Astrocyte of the hippocampus (primary cell): ENCODE measurements around the gene RAPGEF2.
"Not testable (repeated sequence)": the region's sequence is repeated elsewhere in the genome, so short reads cannot be mapped to it uniquely, and the experiment has no call there.

ENCODE experiments used
- DNase-seq: peaks from one replicate; pipeline ENCODE4 v3.0.0; 2011; ENCODE audit warnings: low read depth, low spot score

Gene RAPGEF2

DNA sequence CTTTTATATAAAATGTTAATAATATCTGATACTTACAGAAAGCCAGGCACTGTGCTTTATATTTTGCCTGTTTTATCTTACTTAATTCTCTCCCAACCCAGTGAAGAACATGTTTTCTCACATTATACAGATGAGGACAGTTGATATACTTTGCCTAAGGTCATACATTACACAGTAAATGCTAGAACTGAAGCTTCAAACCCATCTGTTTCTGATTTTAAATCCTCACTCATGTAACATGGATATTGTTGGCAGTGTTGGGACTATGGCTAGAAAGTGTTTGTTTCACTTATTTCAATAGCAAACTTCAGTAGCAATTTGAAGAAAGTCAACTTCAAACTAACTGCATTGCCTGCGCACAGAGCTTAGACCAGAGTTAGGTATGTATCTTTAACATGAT is 57.4 kb downstream of the RAPGEF2 start:
- no peak for DNase-seq

DNA sequence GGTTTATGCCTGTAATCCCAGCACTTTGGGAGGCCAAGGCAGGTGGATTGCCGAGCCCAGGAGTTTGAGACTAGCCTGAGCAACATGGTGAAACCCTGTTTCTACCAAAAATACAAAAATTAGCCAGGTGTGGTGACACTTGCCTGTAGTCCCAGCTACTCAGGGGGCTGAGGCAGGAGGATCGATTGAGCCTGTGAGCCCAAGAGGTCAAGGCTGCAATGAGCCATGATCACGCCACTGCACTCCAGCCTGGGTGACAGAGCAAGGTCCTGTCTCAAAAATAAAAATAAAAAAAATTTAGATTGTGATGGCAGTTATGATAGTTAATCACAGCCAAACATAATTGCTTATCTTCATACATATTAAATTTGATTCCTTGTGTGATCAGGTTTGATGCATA is 58.6 kb downstream of the RAPGEF2 start:
- DNase-seq: not testable (repeated sequence)

DNA sequence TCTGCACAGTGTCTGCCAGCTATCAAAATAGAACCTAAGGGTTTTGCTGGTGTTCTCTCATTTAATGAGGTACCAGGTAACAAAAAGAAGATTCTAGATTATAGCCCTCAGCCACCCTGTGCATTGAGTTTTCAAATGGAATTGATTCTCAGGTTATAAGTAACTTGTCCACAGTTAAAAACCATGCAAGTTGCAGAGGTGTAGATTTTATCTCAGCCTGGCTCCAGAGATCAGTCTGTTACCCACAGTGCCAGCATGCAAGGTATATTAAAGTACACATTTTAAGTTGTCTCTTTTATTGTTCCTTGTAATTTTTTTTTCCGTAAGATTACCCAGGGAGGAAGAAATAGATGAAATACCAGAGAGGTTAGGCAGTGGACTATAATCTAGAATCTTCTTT is 59.7 kb downstream of the RAPGEF2 start:
- DNase-seq: no peak

DNA sequence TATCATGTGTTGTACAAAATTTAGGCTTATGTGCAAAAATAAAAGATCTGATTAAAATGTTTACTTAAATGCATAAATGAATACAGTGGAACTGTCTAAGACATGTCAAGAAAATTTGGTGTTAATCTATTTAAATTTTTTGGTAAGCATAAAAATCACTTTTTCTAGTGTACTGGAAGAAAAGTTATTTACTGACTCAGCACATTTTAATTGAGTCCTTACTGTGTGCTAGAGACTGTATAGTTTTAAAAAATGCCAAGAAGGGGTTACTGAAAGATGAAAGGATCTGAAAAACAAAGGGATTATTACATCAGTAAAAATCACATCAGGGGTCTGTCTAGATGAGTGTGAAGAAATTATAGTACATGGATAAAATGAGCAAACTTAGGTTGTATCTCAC is 60.6 kb downstream of the RAPGEF2 start:
- DNase-seq: no peak

DNA sequence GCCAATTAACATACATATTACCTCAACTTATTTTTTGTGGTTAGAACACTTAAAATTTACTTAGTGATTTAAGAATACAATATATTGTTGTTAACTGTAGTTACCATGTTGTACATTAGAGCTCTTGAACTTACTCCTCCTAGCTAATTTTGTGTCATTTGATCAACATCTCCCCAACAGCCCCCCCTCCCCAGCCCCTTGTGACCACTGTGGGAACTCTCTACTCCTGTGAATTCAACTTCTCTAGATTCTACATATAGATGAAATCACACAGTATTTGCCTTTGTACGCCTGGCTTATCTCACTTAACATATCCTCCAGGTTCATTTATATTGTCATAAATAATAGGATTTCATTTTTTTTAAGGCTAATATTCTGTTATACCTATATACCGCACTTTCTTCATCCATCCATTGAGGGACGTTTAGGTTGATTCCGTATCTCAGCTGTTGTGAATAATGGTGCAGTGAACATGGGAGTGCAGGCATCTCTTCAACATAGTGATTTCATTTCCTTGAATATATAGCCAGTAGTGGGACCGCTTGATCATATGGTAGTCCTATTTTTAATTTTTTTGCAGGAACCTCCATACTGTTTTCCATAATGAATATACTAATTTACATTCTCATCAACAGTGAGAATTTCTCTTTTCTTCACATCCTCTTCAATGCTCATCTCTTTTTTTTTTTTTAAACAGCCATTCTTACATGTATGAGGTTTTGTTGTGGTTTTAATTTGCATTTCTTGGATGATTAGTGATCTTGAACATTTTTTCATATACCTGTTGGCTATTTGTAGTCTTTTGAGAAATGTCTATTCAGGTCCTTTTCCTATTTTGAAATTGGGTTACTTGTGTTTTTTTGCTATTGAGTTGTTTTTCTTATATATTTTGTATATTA is 66.8 kb downstream of the RAPGEF2 start:
- DNase-seq: no peak

DNA sequence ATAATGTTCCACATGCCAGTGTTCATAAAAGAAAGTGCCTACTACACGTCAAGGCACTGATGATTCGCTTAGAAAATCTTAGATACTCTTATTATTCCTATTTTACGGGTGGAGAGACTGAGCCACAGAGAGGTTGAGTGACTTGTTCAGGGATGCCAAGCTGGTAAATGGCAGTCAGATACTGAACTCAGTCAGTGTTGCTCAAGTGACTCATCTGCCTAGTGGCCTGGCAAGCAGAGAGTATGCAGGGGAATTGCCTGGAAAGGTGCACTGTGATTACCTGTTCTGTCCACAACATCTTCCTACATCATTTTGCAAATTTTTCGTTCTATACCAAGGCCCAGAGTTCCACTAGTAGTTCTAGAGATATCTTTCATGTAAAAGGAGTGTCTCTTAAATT is 68.4 kb downstream of the RAPGEF2 start:
- DNase-seq: peak; percentile 17

DNA sequence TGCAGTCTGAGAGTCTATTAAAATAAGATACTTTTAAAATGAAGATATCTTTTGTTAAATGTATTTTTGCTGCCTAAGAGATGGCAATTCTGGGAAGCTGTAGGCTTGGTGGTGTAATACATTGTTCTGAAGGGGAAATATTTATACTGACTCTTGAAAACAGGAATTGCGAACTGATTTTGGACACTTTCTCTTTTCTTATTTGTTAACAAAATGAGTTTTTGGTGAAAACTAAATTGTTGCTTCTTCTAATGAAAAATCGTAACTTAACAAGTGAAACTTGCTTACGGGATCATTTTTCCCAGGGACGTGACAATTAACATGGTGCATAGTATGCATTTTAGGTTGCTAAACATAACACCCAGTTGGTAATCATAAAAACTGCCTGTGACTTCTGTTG is 71.0 kb downstream of the RAPGEF2 start:
- DNase-seq: no peak

DNA sequence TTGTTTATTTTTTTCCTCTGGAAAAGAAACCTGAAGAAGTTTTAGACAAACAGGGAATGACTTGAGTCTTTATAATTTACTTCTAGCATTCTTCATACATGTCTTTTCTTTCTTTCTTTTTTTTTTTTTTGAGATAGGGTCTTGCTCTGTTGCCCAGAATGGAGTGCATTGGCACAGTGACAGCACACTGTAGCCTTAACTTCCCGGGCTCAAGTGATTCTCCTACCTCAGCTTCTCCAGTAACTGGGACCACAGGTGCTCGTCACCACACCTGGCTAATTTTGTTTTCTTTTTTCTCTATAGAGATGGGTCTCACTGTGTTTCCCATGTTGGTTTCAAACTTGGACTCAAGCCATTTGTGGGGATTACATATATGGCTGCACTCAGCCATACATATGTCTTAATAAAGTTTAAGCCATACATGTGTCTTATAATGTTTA is 71.8 kb downstream of the RAPGEF2 start:
- DNase-seq: no peak

DNA sequence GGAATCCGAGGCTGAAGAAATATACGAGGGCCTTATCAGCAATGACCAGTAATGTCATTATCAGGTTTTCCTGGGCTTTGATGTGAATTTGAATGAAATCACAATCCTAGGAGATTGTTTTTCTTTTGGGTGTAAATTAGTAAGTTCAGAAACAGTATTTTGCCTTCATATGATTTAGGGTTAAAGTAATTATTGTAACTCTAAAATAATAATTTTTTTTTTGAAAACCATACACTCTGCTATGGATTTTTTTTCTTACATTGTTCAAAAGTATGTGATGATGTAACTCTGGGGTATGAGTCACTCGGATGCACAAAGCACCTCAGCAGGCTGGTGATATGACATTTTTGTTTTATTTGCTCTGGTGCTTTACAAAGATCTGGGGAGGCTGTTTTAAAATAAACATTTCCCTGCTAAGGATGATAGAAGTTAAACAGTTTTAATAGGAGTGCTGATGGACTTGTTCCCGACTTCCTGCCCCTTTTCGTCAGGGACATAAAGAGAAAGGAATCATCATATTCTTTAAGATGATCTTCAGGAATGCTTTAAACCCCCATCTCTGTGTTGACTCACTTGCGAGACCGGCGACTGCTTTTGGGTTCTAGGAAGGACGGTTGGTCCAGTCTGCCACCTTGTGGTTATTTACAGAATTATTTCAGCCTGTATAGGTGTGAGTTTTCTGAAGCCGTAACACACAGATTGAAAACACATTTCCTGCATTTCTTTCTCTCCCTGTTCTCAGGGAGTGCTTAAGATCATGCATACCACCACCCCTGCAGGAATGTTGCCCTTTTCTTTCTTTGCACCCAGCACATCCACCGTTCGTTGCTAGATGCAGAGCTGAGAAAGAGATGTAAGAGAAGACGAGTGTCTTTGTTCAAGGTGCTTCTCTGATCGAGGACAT is 72.5 kb downstream of the RAPGEF2 start:
- peak; percentile 94 for DNase-seq

DNA sequence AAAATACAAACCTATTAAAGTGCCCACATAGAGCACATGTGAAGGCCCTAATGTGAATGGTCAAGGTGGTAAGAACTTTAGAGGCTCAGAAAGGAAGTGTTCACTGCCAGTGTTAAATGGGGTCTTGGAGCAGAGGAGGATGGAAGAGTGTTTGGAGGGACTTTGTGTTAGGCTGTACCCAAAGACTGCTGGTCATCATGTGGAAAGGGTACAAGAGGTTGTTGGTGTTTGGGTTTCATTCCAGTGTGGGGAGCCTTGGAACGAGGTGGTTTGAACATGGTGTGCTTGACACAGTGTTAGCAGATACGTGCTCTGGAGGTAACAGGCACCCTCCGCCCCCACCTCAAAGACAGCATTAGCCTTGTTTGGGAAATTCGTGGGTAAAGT is 73.1 kb downstream of the RAPGEF2 start:
- no peak for DNase-seq

DNA sequence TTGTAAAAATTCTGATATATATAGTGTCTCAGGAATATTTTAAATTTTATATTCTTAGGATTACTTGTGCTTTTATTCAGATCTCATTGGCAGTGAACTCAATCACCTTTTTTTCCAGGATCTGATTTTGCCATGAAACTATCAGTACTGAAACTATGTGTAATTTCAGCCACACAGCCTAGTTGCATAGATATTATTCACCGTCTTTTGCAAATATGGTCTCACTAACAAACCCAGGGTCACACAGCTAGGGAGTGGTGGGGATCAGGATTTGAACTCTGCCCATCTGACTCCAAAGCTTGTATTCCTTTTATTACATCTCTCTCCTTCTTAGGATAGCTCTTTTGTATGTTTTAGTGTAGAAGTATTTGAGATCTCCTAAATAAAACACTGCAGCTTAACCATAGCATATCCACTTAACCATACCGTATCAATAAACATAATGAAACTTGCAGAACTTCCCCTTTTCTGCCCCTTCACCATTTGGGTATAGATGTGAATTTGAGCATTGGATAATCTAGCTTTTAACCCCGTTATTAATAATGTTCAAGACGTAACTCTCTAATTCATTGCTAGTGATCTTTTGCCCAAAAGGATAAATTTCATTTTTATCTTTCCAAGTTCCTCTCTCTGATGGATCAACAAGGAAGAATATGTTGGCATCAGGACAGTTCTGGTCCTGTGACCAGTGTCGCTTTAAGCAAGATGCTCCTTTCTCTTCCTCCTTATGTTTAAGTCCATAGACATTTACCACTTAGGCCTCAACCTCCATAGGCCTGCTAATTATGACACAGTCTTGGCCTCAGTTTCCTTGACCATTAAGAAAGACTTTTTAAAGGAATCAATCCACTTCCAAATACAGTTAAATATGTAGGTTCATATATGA is 74.6 kb downstream of the RAPGEF2 start:
- no peak for DNase-seq

DNA sequence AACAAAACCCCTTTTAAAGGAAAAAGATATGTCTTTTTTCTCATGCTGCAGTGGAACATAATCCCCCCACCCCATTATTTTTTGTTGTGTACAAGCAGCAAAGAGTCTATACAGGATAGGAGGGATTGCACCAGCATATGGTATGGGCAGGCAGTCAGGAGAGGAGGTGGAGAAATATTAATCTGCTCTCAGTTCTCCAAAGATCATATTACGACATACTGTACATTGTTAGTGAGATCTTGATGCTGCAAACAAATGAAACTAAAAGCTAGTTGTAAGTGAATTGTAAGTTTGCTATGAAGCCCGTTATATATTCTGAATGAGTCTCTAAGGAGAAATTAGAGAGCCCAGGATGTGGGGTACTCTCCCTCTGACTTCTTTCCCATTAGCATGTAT is 75.3 kb downstream of the RAPGEF2 start:
- no peak for DNase-seq

DNA sequence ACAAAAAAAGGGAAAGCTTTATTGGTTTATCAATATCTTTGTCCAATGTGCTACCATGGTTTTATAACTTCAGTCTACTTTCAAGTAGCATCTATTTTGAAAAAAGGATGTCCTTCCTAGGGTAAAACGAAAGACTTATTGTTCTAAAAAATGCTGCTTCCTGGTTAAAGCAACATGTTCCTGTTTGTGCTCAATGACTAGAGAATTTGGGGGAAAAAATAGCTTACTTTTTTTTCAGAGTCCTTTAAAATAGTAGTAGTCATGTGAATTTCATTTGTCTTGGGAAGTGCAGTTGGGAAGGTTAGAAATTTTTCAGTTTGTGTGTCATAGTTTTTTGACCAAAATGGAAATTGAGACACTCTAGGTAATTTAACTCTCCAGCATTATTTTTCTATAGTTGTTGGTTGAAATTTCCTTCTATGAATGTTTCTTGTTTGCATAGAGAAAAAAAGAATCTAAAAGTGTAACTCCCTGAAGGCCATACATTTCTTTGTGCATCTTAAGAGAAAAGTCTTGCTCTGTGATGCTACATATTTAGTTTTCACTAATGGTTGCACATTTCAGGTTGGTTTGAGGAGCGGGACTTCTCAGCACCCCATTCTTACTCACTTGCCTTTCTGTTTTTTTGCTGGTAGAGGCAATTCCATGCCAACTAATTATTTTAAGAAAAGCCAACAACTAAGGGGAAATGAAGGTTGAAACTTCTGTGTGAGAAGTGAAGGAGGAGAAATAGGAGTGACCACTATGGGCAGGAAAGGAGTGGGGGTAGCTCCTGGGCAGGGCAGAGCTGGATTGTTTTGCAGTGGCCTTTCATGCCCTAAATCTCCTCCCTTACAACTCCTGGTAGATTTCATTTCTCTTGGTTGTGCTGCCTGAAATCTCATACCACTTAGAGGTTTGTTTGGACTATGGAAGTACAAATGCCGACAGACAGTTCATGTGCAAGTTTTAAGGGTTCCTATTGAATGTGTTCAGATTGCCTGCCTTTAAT is 76.4 kb downstream of the RAPGEF2 start:
- DNase-seq: no peak

DNA sequence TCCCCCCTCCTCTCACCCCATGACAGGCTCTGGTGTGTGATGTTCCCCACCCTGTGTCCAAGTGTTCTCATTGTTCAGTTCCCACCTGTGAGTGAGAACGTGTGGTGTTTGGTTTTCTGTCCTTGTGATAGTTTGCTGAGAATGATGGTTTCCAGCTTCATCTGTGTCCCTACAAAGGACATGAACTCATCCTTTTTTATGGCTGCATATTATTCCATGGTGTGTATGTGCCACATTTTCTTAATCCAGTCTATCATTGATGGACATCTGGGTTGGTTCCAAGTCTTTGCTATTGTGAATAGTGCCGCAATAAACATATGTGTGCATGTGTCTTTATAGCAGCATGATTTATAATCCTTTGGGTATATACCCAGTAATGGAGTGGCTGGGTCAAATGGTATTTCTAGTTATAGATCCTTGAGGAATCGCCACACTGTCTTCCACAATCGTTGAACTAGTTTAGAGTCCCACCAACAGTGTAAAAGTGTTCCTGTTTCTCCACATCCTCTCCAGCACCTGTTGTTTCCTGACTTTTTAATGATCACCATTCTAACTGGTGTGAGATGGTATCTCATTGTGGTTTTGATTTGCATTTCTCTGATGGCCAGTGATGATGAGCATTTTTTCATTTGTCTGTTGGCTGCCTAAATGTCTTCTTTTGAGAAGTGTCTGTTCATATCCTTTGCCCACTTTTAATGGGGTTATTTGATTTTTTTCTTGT is 81.2 kb downstream of the RAPGEF2 start:
- DNase-seq: not testable (repeated sequence)

DNA sequence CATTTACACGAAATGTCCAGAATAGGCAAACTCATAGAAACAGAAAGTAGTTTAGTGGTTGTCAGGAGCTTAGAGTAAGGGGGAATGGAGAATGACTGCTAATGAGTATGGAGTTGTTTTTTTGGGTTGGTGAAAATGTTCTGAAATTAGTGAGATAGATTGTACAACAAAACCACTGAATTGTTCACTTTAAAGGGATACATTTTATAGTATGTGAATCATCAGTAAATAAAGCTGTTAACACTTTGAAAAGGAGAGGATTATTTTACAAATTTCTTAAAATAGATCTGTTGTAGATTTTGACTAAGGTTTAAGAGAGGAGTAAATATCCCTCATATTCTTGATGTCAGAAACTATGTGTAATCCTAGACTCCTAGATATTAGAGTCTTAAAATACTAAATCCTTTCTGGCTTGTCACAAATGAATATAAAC is 82.7 kb downstream of the RAPGEF2 start:
- DNase-seq: peak; percentile 29

DNA sequence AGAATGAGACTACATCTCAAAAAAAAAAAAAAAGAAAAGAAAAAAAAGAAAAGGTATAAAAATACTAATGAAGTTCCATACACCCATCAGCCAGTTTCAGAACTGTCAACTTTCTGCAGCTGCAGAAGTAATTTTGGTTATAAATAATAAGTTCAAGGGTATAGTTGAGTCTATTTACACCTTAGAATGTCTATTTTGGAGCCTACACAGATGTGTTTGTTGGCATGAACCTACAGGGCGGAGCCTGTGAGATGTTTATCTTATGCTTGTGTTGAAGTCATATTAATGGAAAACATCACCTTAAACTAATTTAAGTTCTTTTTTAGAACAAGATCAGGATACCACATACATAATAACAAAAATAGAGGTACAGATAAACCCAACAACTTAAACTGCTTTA is 85.8 kb downstream of the RAPGEF2 start:
- DNase-seq: no peak

DNA sequence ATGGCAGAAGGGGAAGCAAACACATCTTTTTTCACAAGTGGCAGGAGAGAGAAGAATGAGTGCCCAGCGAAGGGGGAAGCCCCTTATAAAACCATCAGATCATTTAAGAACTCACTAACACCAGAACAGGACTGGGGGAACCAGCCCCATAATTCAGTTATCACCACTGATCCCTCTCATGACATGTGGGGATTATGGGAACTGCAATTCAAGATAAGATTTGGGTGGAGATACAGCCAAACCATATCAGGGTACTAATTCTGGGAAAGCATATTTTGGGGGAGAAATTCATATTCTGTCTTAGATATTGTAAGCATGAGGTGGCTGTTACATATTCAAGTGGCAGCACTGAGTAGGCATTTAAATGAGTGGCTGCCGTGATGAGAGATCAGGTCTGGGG is 87.8 kb downstream of the RAPGEF2 start:
- no peak for DNase-seq

DNA sequence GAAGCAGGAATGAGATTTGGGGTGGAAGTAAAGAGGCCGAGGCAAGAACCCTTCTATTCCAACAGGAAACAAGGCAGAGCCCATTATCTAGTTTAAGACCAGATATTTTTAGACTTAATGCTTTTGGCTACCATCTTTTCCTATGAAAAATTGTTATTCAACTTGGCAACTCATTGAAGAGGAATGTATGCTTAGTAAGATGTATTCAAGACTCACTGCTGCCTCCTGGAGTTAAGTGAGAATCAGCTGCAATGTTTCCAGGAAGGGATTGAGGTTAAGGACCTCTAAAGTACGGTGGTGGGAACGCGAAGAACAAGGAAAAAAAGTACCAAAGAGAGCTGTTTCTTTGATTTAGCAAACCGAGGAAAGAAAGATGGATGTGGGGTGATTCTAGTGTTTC is 89.1 kb downstream of the RAPGEF2 start:
- peak; percentile 54 for DNase-seq

DNA sequence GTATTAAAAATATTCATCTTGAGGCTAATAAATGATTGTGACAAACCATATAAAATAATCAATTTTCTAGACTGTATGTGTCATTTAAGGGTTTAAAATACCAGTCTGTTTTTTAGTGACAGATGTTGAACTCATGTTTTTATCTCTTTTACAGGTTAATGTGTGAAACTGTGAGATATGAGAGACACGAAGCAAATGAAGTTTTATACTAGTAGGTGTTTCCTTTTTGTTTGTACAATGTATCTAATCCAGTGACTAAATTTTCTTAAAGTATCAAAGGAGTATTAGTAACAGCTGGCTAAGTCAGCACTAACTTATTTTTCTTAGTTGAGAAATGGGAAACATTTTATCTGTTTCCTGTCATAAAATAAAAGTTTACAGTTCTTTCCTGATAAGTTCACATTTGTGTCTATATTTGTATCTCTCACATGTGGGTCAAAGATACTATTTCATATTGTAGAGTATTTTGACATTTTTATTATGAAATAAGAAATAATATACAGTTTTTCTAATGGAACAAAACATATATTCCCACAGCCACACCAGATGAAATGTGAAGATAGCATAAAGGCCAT is 90.3 kb downstream of the RAPGEF2 start:
- DNase-seq: no peak
